ENCODE measurements around the gene CD300C.

DNA sequence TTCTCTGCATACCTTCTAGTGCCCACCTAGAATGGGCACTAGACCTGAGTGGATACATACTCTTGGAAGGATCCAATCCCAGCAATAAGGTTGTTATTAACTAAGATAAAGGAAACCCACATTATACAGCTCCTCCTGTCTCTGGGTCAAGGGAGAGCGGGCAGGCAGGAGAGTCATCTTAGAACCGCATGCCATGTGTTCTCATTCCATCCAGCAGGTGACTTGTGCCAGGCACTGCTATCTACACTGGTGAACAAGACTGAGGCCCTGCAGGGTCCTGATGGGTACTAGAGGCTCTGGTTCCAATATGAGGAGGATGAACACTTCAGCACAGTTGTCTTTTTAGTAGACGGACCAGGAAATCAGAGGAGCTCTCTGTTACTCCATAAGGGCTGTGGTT, 27.3 kb upstream of the CD300C start:
- TF ChIP-seq, protein P1, sequence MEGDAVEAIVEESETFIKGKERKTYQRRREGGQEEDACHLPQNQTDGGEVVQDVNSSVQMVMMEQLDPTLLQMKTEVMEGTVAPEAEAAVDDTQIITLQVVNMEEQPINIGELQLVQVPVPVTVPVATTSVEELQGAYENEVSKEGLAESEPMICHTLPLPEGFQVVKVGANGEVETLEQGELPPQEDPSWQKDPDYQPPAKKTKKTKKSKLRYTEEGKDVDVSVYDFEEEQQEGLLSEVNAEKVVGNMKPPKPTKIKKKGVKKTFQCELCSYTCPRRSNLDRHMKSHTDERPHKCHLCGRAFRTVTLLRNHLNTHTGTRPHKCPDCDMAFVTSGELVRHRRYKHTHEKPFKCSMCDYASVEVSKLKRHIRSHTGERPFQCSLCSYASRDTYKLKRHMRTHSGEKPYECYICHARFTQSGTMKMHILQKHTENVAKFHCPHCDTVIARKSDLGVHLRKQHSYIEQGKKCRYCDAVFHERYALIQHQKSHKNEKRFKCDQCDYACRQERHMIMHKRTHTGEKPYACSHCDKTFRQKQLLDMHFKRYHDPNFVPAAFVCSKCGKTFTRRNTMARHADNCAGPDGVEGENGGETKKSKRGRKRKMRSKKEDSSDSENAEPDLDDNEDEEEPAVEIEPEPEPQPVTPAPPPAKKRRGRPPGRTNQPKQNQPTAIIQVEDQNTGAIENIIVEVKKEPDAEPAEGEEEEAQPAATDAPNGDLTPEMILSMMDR (conservative IDR thresholded peaks at IDR 0.05) = no peak
- TF ChIP-seq ZFX (IDR thresholded peaks at IDR 0.05) = no peak

All from C4-2B (cell line).